ENCODE measurements around the gene SUOX. TPM values are rescaled to one million over a fixed set of nuclear protein-coding genes. Genes with fewer than 3 reads are reported as not detected.

SUOX gene
- total RNA-seq, 4 donors from 2014 or later, result 5.1 to 35.5 (median 26.7) TPM

DNA sequence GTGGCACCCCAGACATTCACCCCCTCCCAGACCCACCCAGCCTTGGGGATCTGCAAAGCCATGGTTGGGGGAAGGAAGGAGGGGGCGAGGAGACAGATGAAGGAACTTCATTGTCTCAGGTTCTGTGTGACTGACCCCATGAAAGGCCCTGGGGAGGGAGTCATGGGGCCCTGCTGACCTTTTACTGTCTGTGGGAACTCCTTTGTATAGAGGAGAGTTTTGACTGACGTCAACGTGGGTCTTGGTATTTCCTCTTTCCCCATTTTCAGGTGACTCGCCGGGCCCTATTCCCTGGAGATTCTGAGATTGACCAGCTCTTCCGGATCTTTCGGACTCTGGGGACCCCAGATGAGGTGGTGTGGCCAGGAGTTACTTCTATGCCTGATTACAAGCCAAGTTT lies 26.3 kb upstream of the SUOX start:
- no peak for TF ChIP-seq POLR2A (IDR thresholded peaks at IDR 0.05)
- TF ChIP-seq, protein P1, sequence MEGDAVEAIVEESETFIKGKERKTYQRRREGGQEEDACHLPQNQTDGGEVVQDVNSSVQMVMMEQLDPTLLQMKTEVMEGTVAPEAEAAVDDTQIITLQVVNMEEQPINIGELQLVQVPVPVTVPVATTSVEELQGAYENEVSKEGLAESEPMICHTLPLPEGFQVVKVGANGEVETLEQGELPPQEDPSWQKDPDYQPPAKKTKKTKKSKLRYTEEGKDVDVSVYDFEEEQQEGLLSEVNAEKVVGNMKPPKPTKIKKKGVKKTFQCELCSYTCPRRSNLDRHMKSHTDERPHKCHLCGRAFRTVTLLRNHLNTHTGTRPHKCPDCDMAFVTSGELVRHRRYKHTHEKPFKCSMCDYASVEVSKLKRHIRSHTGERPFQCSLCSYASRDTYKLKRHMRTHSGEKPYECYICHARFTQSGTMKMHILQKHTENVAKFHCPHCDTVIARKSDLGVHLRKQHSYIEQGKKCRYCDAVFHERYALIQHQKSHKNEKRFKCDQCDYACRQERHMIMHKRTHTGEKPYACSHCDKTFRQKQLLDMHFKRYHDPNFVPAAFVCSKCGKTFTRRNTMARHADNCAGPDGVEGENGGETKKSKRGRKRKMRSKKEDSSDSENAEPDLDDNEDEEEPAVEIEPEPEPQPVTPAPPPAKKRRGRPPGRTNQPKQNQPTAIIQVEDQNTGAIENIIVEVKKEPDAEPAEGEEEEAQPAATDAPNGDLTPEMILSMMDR (IDR thresholded peaks at IDR 0.05), result no peak
- H3K27ac ChIP-seq, result no peak overlapping the region
- intact Hi-C loops (cut with DNase I; ENCODE audit: low total_unique reads), result no loop called here

DNA sequence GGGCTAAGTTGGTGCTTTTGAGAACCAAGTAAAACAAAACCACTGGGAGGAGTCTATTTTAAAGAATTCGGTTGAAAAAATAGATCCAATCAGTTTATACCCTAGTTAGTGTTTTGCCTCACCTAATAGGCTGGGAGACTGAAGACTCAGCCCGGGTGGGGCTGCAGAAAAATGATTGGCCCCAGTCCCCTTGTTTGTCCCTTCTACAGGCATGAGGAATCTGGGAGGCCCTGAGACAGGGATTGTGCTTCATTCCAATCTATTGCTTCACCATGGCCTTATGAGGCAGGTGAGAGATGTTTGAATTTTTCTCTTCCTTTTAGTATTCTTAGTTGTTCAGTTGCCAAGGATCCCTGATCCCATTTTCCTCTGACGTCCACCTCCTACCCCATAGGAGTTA lies 25.0 kb upstream of the SUOX start:
- Histone ChIP-seq H3K27me3 (no peaks in the 10 kb centered on the region), H3K27ac (peak overlapping the region; percentile 87 to 94), H3K9me3 (no peaks in the 10 kb centered on the region), H3K4me1 (peaks cover 0 to 6% of the 10 kb centered on the region in 2 donors), H3K36me3 (no peaks in the 10 kb centered on the region), H3K4me3 (no peak overlapping the region)
- DNase-seq, result no peak
- TF ChIP-seq, protein P1 (IDR thresholded peaks at IDR 0.05), result no peak
- no peak for TF ChIP-seq POLR2A (IDR thresholded peaks at IDR 0.05)
- intact Hi-C loops (cut with DNase I; ENCODE audit: low total_unique reads), result no loop called here

More for the DNA sequence above, 26.3 kb upstream of the SUOX start:
- H3K9me3 ChIP-seq, result no peaks in the 10 kb centered on the region
- no peak overlapping the region for H3K4me3 ChIP-seq
- H3K36me3 ChIP-seq, result no peaks in the 10 kb centered on the region
- no peak for DNase-seq
- H3K27me3 ChIP-seq, result no peaks in the 10 kb centered on the region
- H3K4me1 ChIP-seq, result peaks cover 4 to 9% of the 10 kb centered on the region in 2 donors

DNA sequence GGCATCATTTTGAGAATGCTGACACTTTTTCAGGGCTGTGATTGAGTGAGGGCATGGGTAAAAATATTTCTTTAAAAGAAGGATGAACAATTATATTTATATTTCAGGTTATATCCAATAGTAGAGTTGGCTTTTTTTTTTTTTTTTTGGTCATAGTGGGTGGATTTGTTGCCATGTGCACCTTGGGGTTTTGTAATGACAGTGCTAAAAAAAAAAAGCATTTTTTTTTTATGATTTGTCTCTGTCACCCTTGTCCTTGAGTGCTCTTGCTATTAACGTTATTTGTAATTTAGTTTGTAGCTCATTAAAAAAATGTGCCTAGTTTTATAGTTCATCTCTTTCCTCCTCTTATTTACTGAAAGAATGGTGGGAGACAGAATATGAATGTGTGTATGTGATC lies 24.6 kb upstream of the SUOX start:
- Histone ChIP-seq H3K36me3 (no peaks in the 10 kb centered on the region), H3K4me3 (peak overlapping the region in 1 of 2 donors; percentile 67), H3K27ac (peak overlapping the region; percentile 87 to 94), H3K27me3 (no peaks in the 10 kb centered on the region), H3K4me1 (peaks cover 0 to 6% of the 10 kb centered on the region in 2 donors), H3K9me3 (no peaks in the 10 kb centered on the region)
- intact Hi-C loops (cut with DNase I; ENCODE audit: low total_unique reads), result no loop called here
- TF ChIP-seq, protein P1 (IDR thresholded peaks at IDR 0.05), result no peak
- no peak for TF ChIP-seq POLR2A (IDR thresholded peaks at IDR 0.05)
- no peak for DNase-seq

DNA sequence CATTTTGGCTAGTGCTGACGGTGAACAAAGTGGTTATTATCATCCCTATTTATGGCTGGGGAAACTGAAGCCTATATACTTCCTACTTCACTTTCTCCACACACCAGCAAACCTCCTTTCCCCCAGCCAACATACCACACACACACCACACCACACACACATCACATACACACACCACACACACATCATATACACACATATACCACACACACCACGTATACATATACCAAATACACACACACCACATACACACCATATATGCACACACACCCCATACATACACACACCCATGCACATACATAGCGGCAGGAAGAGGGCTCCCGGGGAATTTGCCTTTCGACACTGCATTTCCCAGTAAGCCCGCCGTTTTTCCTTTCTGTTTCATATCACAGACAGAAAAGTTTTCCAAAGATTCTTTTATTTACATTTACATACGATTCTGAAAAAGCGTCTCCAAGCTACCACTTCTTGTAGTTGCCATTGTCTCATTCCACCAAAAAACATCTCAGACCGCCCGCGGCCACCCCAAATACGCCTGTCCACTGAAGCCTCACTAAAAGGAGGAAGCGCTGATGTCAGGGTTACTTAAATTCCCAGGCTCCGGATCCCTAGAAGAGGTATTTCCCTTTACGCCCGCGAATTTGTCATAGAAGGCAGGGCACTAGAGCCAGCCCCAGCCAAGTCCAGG lies 24.0 kb upstream of the SUOX start:
- Histone ChIP-seq H3K4me3 (peak overlapping the region; percentile 35 to 67), H3K36me3 (no peaks in the 10 kb centered on the region), H3K27me3 (no peaks in the 10 kb centered on the region), H3K4me1 (peaks cover 0 to 6% of the 10 kb centered on the region in 2 donors), H3K27ac (peak overlapping the region; percentile 87 to 94), H3K9me3 (no peaks in the 10 kb centered on the region)
- DNase-seq, result no peak
- intact Hi-C loops (cut with DNase I; ENCODE audit: low total_unique reads), result no loop called here
- TF ChIP-seq, protein P1 (IDR thresholded peaks at IDR 0.05), result no peak
- TF ChIP-seq POLR2A (IDR thresholded peaks at IDR 0.05), result peak; percentile 45 to 90

DNA sequence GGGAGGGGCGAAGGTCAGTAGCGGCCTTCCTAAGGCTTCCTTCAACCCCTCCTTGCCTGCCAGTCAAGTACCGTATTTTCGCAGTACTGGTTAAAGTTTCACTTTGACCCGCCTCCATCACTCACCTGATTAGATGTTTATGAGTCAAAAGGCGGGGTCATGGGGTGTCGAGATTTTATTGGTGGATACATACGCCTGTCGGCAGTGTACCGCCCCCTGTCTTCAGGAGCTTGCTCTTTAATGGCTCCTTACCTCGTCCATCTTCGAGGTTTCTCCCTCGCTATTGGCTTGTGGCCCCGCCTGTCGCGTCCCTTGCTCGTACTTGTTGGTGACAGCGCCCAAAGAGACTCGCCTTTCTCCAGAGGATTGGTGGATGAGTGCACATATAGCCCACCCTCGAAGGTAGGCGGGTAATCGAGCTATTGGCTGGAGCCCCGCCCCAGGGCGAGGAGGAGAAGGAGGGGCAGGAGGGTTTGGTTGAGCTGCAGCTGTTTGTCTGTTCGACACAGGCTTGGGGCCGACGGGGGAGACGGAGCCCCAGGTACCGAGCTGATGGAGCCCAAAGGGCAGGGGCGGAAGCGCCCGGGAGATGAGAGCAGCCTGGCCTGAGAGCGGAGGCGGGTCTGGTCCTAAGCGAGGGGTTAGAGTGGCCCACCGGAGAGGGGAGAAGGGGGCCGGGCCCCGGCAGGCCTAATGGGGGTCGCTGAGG lies 23.3 kb upstream of the SUOX start, which contains the start of gene RAB5B:
Gene RAB5B, plus strand, starts transcription at position 480 of the 709 bp plus-strand sequence. CDS start 12,883 bp downstream, outside the sequence.
- Histone ChIP-seq H3K4me3 (peak within 1 kb of the TSS; percentile 95 to 97), H3K9me3 (no peaks in the 10 kb centered on the region), H3K4me1 (peaks cover 0 to 6% of the 10 kb centered on the region in 2 donors), H3K27ac (peak within 1 kb of the TSS; percentile 93 to 98), H3K27me3 (no peaks in the 10 kb centered on the region), H3K36me3 (no peaks in the 10 kb centered on the region)
- intact Hi-C loops (cut with DNase I; ENCODE audit: low total_unique reads), result no loop called here
- peak; percentile 99 to 100 for DNase-seq
- TF ChIP-seq POLR2A (IDR thresholded peaks at IDR 0.05), result peak; percentile 96 to 98
- TF ChIP-seq, protein P1 (IDR thresholded peaks at IDR 0.05), result peak in 1 of 4 experiments; percentile 34

Measured in uterus (tissue), 4 donors.